Hematopoietic multipotent progenitor cell treated with erythropoietin and hydrocortisone succinate and interleukin-3 and kit ligand, for 17 days (in vitro differentiated cells): ENCODE data around the gene KLK12.

Experiments used
- DNase-seq: peaks from one replicate; pipeline ENCODE4 v3.0.0-alpha.2; 2015; ENCODE audit warnings: low spot score

KLK12 gene, protein sequence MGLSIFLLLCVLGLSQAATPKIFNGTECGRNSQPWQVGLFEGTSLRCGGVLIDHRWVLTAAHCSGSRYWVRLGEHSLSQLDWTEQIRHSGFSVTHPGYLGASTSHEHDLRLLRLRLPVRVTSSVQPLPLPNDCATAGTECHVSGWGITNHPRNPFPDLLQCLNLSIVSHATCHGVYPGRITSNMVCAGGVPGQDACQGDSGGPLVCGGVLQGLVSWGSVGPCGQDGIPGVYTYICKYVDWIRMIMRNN

DNA sequence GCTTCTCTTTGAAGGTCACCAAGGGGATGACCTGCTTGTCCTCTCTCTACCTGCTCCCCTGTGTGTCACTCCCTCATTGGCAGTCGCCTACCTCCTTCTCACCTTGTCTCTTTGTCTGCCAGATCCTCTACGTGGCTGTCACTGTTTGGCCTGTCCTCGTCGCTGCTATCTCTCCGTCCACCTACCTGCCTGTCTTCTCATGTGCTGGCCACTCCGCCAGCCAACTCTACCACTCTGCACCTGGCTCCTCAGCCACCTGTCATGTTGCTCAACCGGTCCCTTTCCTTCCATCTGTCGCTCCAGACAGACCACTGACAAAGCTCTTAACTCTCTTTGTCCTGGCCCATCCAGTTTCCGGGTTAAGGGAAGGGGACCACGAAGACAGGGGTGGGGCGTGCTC, at the start of gene KLK12:
KLK12 (minus strand) TSS at position 299 of the 400 bp plus-strand sequence. CDS start 381 bp downstream, outside the sequence.
- DNase-seq, result no peak

DNA sequence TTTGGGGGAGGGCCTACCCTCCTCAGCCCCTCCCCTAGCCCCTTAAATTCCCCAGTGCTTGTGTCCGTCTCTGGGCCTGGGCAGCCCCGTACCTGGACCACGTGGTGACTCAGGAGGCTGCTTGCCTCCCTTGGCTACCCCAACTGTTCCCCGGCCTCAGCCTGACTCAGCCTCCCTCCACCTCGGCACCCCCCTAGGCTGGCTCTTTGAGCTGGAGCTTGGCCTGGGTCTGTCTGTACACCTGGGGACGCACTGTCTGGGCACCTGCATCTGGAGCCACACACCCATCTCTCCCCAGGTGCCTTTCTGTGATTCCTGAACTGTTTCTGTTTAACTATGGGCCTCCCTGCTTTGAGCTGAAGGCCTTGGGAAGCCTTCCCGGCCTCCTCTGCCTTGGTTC, 49.7 kb upstream of the KLK12 start:
- no peak for DNase-seq

DNA sequence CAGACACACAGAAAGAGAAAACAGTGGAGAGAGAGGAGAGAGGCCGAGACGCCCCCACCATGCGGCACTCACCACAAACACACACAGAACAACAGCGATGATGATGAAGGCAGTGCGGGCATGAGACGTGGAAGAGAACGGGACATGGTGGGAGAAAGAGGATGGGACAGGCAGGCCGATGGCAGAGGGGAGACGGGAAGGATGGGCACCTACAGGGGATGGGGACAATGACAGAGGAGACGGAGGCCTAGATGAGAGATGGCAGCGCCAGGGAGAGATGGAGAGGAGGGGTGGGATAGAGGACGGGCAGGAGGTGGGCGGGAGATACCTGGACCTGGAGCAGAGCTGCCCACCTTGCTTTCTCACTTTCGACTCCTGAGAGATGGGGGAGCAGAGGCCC, 49.0 kb upstream of the KLK12 start:
- no peak for DNase-seq

DNA sequence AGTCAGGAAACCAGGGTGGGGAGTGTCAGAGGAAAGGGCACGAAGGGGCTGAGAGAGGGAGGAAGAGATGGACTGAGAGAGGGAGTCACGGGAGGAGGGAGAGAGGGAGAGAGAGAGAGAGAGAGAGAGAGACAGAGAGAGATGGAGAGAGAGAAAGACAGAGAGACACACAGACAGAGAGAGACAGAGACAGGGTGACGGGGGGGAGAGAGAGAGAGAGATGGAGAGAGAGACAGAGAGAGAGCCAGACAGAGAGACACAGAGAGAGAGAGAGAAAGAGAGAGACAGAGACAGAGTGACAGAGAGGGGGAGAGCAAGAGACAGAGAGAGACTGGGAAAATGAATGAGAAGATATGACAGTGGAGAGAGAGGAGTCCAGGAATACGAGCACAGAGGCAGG, 48.4 kb upstream of the KLK12 start:
- no peak for DNase-seq

DNA sequence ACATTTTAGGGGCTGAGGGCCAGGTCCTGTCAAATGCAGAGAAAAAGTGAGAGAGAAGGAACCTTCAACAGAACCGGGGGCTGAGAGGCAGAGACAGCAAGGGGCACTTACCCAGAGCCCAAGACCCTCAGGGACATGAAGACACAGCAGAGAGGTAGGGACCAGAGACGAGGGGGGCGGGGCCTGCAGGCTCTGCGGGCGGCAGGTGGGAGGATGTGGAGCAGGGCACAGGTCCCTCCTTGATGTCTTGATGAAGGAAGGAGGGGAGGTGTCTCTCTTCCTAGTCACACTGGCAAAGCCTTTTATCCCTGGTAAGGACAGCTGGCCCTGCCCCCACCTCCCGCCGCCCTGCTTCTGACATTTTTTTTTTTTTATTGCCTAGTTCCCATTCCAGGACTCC, 47.8 kb upstream of the KLK12 start, which contains the start of gene KLK14:
KLK14 (minus strand) TSS at position 277 of the 400 bp plus-strand sequence; CDS start at position 4, 273 bp downstream.
- no peak for DNase-seq

DNA sequence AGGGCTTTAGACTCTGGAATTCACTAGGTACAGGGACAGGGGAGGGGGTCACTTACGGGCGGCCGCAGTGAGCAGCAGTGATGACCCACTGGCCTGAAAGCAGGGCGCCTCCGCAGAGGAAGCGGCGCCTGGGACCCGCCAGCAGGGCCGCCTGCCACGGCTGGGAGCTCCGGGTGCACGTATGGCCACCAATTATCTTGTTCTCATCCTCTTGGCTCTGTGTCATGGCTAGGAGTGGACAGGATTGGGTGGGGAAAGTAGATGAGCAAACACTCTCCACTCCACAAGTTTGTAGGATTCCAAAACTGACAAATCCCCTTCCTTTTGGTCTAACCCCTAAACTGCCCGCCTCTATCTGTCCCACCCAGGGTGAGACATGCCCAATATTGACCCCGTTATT, 46.7 kb upstream of the KLK12 start:
- DNase-seq, result no peak

DNA sequence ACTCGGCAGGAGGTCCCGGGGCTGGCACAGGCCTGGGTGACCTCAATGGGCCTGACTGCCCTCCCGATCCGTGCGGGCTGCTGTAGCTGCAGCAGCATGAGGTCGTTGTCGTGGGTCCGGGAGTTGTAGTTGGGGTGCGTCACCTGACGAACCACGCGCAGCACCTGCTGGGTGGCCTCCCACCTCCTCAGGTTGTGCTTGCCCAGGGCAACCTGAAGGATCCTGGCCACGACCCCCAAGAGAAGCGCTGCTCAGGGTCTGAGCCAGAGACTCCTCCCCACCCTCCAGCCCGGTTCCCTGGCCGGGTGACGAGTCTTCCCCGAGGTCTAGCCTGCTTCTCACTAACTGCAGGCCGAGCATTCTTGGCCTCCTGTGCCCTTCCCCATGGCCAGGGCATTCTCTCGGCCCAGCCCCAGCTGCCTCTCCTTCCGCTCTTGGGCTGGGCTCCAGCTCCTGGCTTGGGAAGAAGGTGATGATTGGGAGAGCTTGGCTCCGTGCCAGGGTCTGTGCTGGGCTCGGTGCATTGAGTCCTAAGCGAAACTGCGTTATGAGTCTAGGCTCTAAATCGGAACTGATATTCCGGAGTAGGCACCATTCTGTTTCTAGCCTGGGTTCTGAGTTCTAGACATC, 44.8 kb upstream of the KLK12 start:
- DNase-seq, result no peak

DNA sequence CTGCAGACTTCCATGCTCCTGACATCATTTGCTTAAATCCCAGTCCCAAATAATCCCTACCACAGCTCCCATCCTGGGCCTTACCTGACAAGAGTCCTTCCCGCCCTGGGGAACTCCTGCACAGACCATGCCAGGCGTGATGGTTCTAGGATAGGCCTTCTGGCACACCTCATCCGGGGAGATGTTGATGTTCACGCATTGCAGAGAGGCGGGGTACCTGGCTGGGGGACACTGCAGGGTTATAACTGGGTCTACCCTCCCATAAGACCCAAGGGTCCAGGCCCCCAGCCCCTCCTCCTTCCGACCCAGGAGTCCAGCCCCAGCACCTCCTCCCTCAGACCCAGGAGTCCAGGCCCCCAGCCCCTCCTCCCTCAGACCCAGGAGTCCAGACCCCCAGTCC, 43.9 kb upstream of the KLK12 start:
- DNase-seq, result no peak

DNA sequence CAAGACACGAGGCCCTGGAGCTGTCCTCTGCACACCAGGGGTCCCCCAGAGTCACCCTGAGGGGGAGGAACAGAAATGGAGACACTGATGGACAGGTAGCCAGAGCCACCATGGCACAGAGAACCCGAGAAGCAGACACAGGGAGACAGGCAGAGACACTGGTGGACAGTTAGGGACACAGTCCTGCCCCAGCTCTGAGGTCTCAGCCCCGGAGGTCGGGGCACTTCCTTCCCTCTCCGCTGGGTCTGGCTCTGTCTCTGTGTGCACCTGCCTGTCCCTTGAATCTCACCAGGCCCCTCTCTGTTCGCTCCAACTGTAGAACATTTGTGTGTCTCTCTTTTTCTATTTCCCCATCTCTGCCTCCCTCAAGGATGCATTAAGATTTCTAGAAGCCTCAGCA, 43.3 kb upstream of the KLK12 start:
- DNase-seq, result no peak

DNA sequence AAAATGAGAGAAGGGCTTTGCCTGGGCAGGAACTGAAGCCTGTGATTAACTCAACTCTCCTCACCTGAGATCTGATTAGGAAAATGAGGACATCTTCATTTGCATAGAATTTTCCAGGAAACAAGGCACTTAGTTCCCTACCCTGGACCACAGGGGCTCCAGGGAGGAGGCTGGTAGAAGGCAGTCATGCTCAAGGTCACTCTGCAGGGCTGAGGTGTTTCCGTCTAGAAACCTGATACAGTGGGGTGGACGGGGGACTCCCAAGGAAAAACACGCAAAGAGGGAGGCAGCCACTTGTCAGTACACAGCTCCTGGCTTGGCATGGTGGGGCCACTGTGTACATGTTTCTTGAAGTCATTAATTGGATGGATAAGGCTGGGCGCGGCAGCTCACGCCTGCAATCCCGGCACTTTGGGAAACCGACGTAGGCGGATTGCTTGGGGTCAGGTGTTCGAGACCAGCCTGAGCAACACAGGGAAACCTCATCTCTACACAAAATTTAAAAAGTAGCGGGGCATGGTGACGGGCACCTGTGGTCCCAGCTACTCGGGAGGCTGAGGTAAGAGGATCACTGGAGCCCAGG, 41.9 kb upstream of the KLK12 start:
- no peak for DNase-seq

DNA sequence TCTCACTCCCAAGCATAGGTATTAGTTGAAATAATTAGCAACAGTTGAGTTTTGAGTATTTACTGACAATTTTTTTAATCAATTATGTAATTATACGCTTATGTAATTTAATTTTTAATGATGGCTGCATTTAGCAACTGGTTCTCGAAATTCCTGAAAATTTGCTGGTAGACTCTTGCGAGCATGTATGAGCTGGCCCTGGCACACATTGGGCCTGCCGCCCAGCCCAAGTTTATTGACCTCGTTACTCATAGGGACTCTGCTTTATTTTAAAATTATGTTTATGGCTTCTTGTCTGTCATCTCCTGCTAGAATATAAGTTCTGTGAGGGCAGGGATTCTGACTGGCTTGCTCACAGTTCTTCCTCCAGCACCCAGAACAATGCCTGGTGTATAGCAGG, 41.2 kb upstream of the KLK12 start:
- no peak for DNase-seq

DNA sequence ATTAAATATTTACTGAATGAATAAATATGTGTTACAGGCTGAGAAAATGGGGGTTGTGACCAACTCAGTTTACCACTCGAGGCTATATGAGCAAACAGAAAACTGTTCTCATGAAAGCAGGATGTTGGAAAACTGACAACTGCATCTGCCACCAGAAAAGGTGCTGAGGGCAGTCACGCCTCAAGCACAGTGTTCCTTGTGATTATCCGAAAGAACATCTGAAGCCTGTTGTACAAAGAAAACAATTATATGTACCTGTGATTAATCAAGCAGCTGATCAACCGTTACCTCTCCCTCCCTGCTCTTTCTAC, 36.2 kb upstream of the KLK12 start:
- DNase-seq, result no peak

DNA sequence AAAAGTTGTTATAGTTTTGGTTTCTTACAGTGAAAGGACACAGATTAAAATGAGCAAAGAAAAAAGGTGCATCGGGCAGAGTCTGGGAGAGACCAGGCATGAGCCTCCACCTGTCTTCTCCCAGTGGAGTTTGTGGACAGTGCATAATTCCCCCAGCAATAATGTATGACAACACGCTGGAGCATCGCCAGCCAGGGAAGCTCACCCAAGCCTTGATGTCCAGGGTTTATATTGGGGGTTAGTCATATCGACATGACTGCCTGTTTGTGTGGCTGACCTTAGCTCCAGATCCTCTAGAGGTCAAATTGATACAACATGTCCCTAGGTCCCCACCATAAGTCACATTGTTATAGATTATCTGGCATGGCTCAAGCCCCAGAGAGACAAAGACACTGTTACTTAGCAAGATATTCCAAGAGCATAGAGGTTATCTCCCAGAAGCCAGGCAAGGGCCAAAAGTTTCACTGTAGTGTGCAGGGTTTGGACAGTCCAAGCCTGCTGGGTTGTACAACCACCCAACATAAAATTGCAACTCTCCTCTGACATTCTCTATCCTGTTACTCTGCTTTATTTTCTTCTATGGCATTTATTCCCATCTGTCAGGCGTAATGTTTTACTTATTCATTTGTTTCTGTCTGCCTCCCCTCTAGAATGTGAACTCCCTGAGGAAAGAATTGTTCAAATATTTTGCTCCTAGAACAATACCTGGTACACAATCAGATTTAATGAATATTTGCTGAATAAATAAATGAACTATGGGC, 35.7 kb upstream of the KLK12 start:
- no peak for DNase-seq

DNA sequence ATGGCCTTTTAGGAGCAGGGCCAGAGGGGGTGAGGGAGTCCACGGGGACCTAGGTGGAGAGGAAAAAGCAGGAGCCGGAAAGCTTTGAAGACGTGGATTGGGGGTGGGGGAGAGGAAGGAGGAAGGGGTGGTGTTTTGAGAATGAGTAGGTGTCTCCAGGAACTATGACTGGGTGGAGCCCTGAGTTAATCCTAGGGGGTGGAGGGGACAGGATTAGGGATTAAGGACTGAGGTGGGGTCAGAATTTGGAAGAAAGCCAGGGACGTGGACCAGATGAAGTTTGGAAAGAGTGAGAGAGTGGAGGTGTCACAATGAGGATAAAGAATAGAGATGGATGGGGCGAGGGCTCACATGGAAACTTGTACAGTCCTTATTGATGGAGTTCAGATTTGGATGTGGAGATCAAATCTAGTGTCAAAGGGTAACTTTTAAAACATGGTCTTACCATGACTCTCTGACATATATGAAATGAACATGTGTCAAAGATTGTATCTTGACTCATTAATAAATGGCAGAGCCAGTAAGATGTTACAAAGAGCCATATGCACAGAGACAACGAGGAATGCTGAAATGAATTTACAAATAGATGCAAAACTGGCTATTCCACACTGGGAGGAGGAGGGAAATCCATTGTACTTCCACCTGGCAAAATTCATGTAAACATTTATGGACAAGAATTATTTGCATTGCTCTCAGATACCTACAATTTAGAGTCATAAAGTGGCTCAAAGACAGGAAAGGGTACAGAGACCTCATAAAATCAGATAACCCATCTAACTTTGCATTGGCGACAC, 31.8 kb upstream of the KLK12 start:
- no peak for DNase-seq

DNA sequence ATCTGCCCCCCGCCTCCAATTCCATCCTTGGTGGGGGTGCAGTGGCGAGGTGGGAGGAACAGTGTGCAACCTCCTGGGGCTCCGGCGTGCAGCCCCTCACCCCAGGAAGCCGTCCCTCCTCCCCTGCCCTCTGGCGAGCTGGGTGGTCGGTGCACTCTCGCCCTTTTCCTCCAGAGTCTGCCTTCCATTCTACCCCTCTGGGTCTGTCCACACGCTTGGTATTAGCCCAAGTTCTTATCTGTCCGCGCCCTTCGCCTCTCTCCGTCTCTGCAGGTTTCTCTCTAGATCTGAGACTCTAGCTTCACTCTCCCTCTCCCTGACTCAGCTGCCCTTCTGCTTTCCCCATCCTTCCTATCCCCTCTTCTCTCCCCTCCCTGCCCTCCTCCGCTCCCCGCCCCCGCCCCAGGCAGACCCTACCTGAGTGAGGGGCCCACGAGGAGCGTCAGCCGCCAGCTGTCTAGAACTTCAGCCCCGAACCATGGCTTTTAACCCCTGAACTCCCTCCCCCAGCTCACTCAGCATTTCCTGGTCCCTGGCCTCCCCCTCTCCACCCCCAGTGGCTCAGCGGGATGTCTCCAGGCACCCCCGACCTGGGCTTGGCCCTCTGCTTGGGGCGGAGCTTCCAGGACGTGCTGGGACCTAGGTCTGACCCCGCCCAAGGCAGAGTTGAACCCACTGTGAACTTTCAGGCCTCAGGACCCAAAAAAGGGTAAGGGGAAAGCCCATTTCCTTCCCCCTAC, 30.6 kb upstream of the KLK12 start:
- no peak for DNase-seq

DNA sequence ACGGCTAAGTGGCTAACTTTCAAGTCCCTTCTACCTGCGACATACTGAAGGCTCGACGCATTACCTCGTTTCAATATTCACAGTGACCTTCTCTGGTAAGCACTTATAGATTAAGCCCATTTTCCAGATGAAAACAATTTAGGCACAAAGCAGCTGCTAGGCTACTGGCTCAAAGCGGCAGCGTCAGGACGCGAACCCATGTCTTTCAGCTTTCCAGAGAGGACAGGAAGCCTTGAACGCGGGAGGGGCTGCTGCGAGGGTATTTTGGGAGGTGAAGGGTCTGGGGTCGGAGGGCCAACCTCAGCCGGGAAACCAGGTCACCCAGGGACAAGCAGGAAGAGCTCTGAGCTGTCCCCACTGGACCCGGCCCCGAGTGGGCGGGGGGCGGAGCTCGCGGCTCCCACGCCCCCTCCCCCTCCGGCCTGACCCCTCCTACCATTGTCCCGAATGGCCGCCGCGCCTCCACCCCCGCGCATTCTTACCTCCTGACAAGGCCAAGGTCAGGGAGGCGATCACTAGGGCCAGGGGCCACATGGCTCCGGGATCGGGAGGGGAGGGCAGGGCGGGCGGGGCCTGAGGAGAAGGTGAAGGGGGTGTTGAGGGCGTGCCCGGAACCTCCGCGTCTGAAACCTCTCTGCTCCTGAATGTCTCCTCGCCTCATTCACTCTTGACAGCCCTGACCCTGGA, 29.9 kb upstream of the KLK12 start, which contains the start of gene KLK13:
KLK13 (minus strand) TSS at position 559 of the 687 bp plus-strand sequence; CDS start at position 534, 25 bp downstream.
- DNase-seq, result no peak

DNA sequence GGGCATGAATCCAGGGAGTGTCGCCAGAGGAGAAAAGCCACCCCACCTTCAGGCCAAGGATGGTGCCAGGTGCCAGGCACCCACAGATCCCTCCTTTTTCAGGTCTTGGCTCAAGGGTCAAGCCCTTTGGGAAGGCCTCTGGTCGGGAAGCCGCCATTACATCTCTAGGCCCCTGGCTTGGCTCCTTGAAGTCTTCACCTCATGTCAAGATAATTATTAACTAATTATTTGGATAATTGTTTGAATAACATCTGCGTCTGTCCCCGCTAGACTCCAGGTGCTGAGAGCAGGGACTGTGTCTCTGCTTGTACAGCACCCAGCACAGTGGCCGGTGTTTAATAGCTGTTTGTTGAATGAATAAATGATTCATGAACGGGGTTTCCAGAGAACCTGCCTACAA, 28.9 kb upstream of the KLK12 start:
- no peak for DNase-seq

DNA sequence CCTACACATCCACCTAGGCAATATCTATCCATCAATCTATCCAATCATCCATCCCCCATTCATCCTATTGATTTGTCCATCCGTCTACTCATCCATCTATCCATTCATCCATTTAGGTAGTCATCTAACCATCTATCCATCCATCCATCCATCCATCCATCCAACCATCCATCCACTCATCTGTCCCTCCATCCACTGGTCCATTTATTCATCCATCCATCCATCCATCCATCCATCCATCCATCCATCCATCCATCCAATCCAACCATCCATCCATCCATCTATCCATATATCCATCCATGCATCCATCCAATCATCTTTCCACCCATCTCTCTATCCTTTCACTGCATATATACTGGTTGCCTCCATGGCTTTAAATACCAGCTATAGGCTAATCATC, 26.2 kb upstream of the KLK12 start:
- no peak for DNase-seq

DNA sequence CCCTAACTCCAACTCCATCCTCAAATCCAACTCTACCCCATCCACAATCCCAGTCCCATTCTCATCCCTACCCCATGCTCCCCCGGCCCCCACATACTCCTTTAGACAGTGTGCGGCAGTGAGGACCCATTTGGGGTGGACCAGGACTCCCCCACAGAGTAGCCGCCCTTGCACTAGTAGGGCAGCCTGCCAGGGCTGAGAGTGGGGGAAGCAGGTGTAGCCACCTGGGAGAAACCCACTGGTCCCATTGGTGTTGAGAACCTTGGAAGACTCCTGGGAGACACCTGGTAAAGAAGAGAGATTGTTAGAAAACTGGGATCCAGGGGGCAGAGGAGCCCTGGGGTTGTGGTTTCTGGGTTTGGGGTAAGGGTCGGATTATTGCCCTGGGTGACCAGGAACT, 25.5 kb upstream of the KLK12 start:
- no peak for DNase-seq

DNA sequence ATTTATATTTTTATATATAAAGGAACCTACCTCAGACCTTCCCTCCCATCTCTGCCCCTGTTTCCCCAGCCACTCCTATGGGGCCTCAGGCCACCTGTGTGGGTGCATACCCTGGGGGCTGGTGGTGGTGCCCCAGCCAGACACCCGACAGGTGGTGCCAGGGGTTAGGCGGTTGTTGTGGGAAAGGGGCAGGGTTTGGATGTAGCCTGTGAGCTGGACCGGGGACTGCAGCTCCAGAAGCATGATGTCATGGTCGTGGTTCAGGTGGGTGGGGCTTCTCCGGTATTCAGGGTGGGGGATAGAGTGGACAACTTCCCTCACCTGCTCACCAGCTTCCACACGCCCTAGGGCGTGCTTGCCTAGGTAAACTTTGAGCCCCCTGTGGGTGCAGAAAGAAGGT, 24.9 kb upstream of the KLK12 start:
- no peak for DNase-seq

DNA sequence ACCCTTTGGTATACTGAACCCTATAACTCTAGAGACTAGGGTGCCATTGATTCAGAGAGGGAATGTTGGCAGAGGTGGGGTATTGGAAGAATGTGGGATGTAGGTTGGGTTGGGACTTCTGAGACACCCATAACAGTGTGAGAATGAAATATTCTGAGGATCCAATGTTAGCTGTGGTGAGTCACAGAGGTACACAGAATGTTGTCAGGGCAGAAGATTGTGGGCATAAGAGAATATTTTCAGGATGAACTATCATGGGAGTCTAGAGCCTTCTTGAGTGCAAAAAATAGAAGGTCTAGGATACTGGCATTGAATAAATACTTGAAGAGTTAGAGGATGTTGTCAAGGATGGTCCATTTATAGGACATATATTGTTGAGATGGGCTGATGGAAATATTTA, 21.1 kb upstream of the KLK12 start:
- no peak for DNase-seq
